Heart left ventricle (tissue), 16 donors: ENCODE results near the gene OCIAD2. TPM values are rescaled to one million over a fixed set of nuclear protein-coding genes. Genes with fewer than 3 reads are reported as not detected.

ENCODE experiments used
- ATAC-seq, 4 donors: fragments of 200-7000 bp; cut with Tn5 transposase; one replicate each; pipeline ENCODE4 v1.9.1; 2020 to 2022; ENCODE audit warnings: moderate library complexity in 4 of 4, mild to moderate bottlenecking in 3 of 4, moderate number of reproducible peaks in 1 of 4
- DNase-seq, 5 donors: peaks; one replicate each; pipeline ENCODE4 v3.0.0-alpha.2; 2020
- H3K27ac ChIP-seq, 12 donors: fragments of 200-600 bp; sonication (generic) in 4 of 12; one replicate each; pipeline versions ENCODE4 v1.5.0 to v1.8.0; 2016 to 2022; ENCODE audit warnings: mild to moderate bottlenecking in 2 of 12
- H3K27me3 ChIP-seq, 9 donors: fragments of 200-600 bp; sonication (generic) in 2 of 9; one replicate each; pipeline versions ENCODE4 v1.5.1 to v1.8.0; 2016 to 2022; ENCODE audit warnings: mild to moderate bottlenecking in 3 of 9
- H3K36me3 ChIP-seq, 9 donors: fragments of 200-600 bp; sonication (generic) in 2 of 9; one replicate each; pipeline versions ENCODE4 v1.5.0 to v1.8.0; 2018 to 2022; ENCODE audit warnings: mild to moderate bottlenecking in 2 of 9
- H3K4me1 ChIP-seq, 12 donors: fragments of 200-600 bp; sonication (generic) in 4 of 12; one replicate each; pipeline versions ENCODE4 v1.5.0 to v1.8.0; 2016 to 2022; ENCODE audit warnings: mild to moderate bottlenecking in 3 of 12
- H3K4me3 ChIP-seq, 12 donors: fragments of 200-600 bp; sonication (generic) in 4 of 12; one replicate each; pipeline versions ENCODE4 v1.5.0 to v1.8.0; 2017 to 2022; ENCODE audit warnings: mild to moderate bottlenecking in 9 of 12, moderate library complexity in 4 of 12
- H3K9me3 ChIP-seq, 12 donors: fragments of 200-600 bp; sonication (generic) in 4 of 12; one replicate each; pipeline versions ENCODE4 v1.5.0 to v1.8.0; 2016 to 2022; ENCODE audit warnings: mild to moderate bottlenecking in 1 of 12
- CTCF ChIP-seq, 12 donors: fragments of 200-600 bp; sonication (generic) in 4 of 12; IDR thresholded peaks; one replicate each; pipeline versions ENCODE4 v1.5.0 to v1.8.0; 2018 to 2022; ENCODE audit warnings: antibody characterized with exemption in 12 of 12, mild to moderate bottlenecking in 5 of 12
- POLR2A ChIP-seq, 2 donors: fragments of 450-650 bp; IDR thresholded peaks; one replicate each; pipeline ENCODE4 v1.6.1; 2017; ENCODE audit warnings: antibody characterized with exemption in 2 of 2, mild to moderate bottlenecking in 2 of 2, moderate library complexity in 2 of 2
- WGBS, 4 donors: extraction: QIAGEN DNeasy Blood & Tissue Kit in 2 of 4; methylation state at CpG; one replicate each; pipeline versions ENCODE4 v1.1.5 to v1.1.7; 2013 to 2018; 5-methylcytosine and 5-hydroxymethylcytosine counted together
- intact Hi-C, 10 donors: fragments of 100-400 bp; cut with DNase I; formaldehyde crosslinking; loops; one replicate each; pipeline versions ENCODE4 v1.11.1 to v1.14.2; 2022
- polyA plus RNA-seq, 2 donors: library from polyadenylated mRNA; stranded (reverse); fragments of 200-250 nt; gene quantifications; one replicate each; pipeline ENCODE4 v1.2.3, GENCODE V29; 2013
- total RNA-seq, 9 donors: library from RNA; depleted of rRNA in 2 of 9; stranded (reverse); fragments of >200 nt in 2 of 9; fragmentation: NEBNext Ultra II Directional in 3 of 9; extraction: Animal tissue kit (Norgen Biotek cat#: 25700) in 3 of 9; gene quantifications; one replicate each; pipeline versions ENCODE4 v1.1.0 to v1.2.4, GENCODE V29; 2016 to 2023
- donor health status: ischemic (EF 13 %, LVEDD 7.1; RV severe dilation, severe dysfunction).
- donor health status: healthy with polysubstance abuse.
- donor health status: DM: no; HTN: yes; CAD: no.
- donor health status: DM: no; HTN: no; CAD: no.
- donor health status: ischemic (EF 25% LVEDD 6.9; RV normal size, moderate dysfunction).
- donor health status: ischemic (EF 25% LVEDD 5.7; RV mildly dilated, moderate dysfunction).
- donor health status: healthy.
- donor health status: DM: yes; HTN: yes; CAD: no.
- donor health status: ischemic (EF 35%, LVEDD 5.7; RV mildly dilated, moderate dysfunction).
- donor health status: nonischemic (EF 11% LVEDD 7.7; RV severe dilation, severe dysfunction).
- donor health status: DM: yes; HTN: yes; CAD: no.
- donor health status: PGD.
- donor health status: ischemic (EF 29% LVEDD 5.4; RV normal size, mild dysfunction).
- donor health status: nonischemic (EF 23%, LVEDD 6.1; RV moderate dilation, normal function).

Gene OCIAD2
- total and polyA plus RNA-seq, 11 donors = 14.4 to 47.9 (median 22.7) TPM

- intact Hi-C loops = no loop called here
- ATAC-seq (no peak), DNase-seq (no peak)
- 73 to 86% (median 81%) methylated on average over 3 of the region's 3 CpGs for WGBS, 4 donors
- no peaks in the 10 kb centered on the region for H3K27me3 ChIP-seq
- no peak overlapping the region for H3K4me3 ChIP-seq
- TF ChIP-seq CTCF (IDR thresholded peaks at IDR 0.05) = no peak
- no peak for TF ChIP-seq POLR2A (IDR thresholded peaks at IDR 0.05)
- no peaks in the 10 kb centered on the region for H3K9me3 ChIP-seq
- no peak overlapping the region for H3K27ac ChIP-seq
- no peaks in the 10 kb centered on the region for H3K4me1 ChIP-seq
- H3K36me3 ChIP-seq = no peaks in the 10 kb centered on the region
Measured at GRCh38 chr4:48914311-48914710, 7.7 kb upstream of the OCIAD2 start.

- DNase-seq (no peak), ATAC-seq (no peak)
- Histone ChIP-seq H3K36me3 (no peaks in the 10 kb centered on the region), H3K27ac (no peak overlapping the region), H3K4me1 (no peaks in the 10 kb centered on the region), H3K9me3 (no peaks in the 10 kb centered on the region), H3K27me3 (no peaks in the 10 kb centered on the region), H3K4me3 (no peak overlapping the region)
- WGBS, 4 donors = 79 to 87% (median 85%) methylated on average over 6 of the region's 6 CpGs
- intact Hi-C loops = no loop called here
- TF ChIP-seq POLR2A (IDR thresholded peaks at IDR 0.05) = no peak
- TF ChIP-seq CTCF (IDR thresholded peaks at IDR 0.05) = no peak
Measured at GRCh38 chr4:48913346-48913745, 6.8 kb upstream of the OCIAD2 start.

GRCh38 chr4:48912349-48912748, 5.8 kb upstream of the OCIAD2 start:
- H3K27ac ChIP-seq = no peak overlapping the region
- no peaks in the 10 kb centered on the region for H3K27me3 ChIP-seq
- 94 to 96% (median 95%) methylated on average over 2 of the region's 2 CpGs for WGBS, 4 donors
- H3K4me3 ChIP-seq = no peak overlapping the region
- intact Hi-C loops = no loop called here
- ATAC-seq (no peak), DNase-seq (no peak)
- TF ChIP-seq CTCF (IDR thresholded peaks at IDR 0.05) (no peak), POLR2A (IDR thresholded peaks at IDR 0.05) (no peak)
- H3K9me3 ChIP-seq = no peaks in the 10 kb centered on the region
- H3K36me3 ChIP-seq = no peaks in the 10 kb centered on the region
- no peaks in the 10 kb centered on the region for H3K4me1 ChIP-seq

- Histone ChIP-seq H3K27me3 (no peaks in the 10 kb centered on the region), H3K4me1 (peaks cover 0 to 16% (median 4%) of the 10 kb centered on the region in 12 donors), H3K9me3 (no peaks in the 10 kb centered on the region), H3K36me3 (no peaks in the 10 kb centered on the region), H3K27ac (no peak overlapping the region), H3K4me3 (no peak overlapping the region)
- DNase-seq (no peak), ATAC-seq (no peak)
- TF ChIP-seq POLR2A (IDR thresholded peaks at IDR 0.05) (no peak), CTCF (IDR thresholded peaks at IDR 0.05) (no peak)
- intact Hi-C loops = no loop called here
Measured at GRCh38 chr4:48910511-48910910, 3.9 kb upstream of the OCIAD2 start.
